ENCODE results near the gene LRRC28.
A peak's percentile ranks its signal among the peaks of the same experiment; 100 is the strongest.

Gene LRRC28

DNA sequence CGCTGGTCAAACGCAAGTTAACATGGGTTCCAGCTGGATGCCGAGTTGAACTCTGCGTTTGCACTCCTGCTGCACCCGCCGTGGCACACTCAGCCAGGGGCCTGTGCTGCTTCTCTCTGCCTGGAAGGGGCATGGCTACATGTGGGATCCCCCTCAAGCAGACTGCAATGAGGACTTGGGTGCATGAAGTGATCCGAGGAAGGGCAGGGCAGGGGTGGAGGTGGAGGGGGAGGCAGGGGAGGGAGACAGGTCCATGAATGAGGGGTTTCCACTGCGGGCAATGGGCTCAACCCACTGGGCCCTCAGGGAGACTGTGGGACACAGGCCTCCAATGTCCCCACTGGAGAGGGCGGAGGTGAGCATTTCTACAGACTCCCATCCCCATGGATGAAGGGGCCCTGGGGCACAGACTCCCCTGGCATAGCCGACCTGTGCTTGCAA is 172.9 kb downstream of the LRRC28 start:
- no peak for DNase-seq

DNA sequence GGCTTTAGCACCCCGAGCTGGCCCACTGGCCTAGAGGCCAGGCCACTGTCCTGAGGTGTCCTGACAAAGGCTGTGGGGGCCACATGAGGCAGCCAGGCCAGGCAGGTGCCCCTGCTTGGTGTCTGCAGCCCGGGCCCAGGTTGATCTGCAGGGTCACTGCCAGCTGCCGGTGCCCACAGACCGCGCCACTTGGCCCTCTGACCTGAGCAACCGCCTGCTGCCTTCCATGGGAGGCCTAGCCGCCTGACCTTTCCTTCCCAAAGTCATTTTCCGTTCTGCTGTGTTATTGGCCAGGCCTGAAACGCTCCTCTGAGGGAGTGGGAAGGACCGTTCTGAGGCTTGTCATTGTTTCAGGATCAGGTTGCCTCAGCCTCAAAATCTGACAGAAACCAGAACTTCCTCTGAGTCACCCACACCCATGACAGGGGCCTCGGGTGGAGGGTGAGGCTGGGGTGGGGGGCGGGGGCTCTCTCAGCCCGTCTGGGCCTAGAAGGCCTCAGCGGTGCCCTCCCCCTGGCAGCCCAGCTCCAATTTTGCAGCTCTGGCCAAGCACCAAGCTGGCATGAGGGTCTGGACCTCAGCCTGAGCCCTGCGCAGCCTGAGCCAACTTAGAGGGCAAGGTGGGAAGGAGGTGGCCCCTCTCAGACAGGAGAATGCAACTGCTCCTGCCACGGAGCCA is 173.8 kb downstream of the LRRC28 start:
- DNase-seq: peak; percentile 61

DNA sequence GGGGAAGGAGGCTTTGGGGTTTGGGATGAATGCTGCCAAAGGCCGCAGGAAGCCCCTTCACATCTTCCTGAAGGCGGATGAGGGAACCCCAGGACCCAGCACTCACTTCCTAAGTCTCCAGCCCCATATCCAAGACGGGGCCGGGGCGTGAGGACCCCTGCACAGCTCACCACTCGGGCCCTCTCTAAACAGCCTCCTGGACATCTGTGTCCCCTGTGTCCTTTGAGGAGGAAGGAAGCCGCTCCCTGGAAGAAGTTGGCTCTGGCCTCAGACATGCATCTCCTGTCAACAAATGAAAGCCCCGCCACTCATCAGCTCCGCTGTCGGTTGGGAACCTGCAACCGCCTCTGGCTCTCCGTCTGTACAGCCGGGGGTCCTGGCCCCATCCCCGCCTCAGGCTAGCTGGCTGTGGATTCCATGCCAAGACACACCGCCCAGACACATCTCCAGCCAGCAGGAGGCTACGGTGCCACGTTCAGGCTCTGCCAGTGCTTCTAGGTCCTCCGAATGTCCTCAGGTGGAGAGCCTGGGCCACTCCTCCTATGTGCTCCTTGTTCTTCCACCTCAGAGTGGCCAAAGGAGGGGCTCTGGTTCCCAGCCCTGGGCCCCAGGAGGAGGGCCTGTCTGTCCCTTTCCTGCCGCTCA is 174.5 kb downstream of the LRRC28 start:
- no peak for DNase-seq

DNA sequence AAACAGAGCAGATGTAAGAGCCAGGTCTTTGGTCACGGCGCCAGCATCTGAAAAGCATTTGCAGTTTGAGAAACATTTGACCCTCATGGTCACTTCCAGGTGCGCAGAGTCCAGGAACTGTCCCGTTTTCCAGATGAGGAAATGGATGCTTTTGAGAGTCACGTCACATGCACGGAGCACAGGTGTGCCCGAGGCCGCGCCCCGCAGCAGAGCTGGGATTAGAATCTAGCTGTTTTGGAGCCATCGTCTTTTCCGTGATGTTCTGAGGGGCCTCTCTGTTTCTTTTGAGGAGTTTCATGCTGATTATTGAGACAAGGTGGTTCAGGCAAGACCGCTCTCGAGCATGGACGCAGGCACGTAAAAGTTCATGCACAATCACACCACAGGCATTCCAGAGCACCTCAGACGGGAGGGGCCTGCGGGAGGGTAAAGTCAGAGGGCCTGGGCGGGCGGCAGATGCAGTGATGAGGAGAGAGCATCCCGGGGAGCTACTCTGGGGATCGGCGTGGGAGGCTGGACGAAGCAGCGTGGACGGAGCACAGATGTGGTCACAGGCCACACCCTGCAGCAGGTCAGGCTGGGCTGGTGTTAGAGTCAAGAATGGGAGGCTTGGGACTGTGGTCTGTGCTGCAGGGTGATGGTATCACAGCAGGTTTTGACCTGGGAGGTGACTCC is 175.3 kb downstream of the LRRC28 start:
- no peak for DNase-seq

DNA sequence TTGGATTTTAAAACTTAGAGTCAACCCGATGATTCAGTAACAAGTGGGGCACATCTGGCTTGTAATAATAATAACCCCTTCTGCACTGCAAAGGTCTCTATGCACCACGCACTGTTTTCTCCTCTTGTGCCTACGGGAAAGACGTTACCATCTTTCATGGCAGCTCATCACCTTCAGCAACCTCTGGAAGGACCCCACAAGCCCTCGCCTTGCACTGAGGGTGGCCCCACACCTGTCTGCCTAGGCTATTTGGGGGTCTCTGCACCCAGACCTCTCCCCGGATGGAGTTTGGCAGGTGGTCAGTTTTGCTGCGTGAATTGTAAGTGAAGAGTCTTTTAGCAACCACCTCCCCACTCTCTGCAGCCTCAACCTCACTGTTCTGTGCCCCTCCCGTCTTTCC is 175.9 kb downstream of the LRRC28 start:
- no peak for DNase-seq

DNA sequence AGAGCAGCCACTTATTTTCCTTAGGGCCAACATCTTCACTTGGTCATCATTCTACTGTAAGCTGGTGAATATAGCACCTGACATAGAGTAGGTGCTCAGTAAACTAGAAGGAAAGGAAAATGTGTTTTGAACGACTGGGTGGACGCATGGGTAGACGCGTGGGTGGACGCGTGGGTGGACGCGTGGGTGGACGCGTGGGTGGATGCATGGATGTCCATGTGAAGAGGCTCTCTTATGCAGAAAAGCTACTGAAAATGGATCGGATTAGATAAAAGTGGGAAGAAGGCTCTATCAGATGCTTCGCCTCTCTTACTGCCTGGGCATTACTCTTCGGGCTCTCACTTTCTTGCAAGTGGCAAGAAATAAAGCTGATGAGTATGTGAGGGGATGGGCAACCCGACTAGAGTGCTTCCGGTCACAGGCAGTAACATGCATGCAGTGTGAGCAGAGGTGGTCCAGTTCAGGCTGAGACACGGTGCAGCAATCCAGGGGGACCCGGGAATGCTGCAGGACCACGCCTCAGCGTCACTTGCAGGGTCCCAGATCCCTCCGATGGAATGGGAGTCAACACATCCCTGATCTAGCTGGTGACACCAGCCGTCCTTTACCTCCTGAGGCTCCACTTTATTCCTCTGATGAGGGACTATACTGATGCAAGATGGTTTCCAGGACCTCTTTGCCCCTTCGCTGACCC is 176.5 kb downstream of the LRRC28 start:
- no peak for DNase-seq

DNA sequence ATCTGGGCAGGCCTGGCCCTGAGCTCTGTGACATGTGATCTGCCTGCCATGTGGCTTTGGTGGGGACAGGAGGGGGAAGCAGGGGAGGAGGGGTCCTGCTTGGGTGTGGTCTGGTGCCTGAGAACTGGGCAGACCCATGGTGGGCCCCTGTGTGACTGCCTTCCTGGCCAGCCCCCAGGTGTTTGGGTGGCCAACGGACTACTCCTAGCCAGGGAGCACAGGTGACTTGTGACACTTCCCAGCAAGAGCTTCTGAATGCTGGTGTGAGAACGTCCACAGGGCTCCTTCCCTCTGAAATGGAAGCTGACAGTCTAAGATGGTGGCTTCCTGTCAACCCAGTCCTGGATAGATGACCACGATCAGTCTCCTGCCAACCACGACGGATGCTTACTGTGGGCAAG is 178.4 kb downstream of the LRRC28 start:
- DNase-seq: no peak

DNA sequence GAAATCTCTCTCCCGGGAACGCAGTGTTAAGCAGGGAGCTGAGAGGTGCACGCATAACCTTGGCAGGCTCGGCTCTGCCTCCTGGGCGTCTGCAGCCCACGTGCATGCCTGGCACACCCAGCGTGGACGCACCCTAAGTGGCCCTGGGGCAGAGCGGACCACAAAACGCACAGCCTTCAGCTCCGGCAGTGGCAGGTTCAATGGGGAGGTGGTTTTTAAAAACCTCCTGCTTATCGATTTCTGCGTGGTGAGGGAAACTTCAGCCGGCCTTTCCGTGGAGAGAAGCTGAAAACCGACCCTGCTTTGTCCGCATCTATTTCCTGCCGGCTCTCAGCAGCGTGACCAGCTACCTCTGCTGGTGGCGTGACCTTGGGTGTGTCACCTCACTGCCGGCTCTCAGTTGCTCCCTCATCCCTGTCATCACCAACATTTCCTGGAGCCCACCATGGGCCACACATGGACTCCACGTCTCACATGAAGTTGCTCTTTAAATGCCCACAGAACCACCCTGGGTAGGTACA is 179.7 kb downstream of the LRRC28 start:
- DNase-seq: no peak

DNA sequence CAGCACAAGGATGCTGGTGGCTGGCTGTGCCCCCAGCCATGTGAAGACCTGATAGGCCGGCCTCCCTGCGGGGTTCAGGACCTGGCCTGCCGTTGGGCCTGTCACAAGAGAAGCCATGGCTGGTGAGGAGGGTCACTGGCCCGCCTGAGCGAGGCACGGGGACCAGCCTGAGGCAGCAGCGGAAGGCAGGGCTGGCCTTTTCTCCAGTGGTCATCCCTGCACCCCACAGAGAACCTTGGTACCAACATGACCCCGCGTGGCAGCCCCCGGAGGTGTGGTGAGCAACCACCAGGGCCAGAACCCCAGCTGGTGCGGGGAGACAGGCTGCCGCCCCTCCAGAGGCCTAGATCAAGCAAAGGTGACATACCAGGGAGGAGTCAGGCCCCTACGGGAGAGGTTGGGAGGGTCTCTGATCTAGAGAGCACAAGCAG is 180.4 kb downstream of the LRRC28 start:
- no peak for DNase-seq

DNA sequence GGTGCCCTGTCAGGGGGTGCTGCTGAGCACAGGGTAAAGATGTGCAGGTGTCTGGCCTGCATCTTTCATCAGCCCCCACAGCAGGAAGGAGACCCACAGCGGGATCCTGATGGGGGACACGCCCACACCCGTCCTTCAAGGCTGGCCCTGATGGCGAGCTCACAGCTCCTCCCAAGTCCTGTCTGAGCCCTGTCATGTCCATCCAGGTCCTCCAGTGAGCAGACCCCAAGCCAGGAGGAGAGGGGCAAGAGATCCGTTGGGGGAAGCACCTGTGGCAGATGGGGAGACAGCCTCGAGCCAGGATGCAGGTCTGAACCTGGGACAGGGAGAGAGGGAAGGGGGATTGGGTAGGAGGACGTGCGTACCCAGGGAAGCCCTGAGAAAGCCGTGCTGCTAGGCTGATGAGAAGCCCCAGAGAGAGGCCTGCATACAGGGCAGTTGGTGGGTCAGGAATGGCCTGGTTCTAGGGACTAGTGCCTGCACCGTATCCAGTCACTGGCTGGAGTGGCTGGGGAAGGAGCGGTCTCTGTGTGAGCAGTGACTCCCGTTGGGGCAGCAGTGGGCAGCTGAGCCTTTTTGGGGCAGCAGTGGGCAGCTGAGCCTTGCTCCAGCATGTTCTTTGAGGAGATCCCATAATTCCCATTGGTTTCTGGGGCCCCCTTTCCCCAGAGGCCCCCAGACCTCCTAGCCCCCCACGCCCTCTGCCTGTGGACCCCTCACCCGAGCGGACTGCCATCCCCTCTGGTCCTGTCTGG is 181.2 kb downstream of the LRRC28 start:
- DNase-seq: no peak

DNA sequence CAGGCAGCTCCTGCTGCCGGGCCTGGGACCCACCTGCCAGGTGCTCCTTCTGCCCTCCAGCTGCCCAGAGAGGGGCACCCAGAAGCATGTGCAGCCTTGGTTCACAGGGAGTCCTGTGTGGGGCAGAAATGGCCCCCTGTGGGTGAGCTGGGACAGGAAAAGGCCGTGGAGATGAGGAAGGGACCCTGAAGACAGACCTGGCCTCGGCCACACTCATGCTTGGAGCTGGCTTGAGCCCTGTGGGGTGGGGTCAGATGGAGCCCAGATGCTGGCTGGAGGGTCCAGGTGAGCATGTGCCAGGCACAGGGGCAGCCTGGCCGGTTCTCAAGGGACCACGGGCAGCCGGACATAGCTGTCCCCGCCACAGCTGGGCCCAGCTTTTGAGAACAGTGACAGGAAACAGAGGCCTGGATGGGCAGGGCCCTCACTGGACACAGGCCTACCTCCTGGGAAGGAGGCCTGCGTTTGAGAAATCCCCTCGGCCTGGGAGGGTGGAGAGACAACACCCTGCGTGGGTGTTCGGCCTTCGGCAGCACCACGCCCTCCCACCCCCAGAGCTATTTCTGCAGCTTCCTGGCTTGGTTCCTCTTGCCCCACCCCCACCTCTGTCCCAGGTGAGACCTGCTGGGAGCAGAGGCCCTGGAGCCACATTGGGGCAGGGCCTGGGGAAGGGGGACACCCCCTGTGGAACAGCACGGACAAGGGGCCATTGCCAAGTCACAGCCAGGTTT is 181.9 kb downstream of the LRRC28 start:
- DNase-seq: no peak

DNA sequence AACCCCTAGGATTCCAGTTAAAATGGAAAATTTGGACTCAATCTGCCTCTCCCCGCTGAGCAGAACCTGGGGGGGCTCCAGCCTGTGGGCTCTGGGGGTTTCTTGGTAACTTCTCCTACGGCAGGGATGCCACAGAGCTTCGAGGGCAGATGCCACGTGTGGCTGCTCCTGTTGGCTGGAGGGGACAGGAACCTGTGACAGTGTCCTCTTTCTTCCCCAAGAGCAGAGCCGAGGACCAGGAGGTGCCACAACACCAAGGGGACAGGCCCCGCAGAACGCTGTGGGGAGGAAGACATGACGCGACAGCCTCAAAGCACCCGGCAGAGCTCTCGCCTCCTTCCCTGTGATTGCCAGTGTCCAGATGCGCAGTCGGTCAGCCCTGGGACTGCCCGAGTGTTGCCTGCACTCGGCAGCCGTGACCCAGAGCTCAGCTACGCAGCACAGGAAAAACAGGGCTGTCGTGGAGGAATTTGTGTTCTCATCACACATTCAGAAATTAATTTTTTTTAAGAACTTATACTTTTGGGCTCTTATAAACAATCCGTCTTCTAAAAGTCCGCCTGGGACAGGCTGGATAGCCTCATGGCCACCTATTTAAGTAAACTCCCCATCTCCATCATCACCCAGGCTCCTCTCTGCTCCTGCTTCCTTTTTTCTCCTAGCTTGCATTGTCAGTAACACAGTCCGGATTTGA is 182.6 kb downstream of the LRRC28 start:
- DNase-seq: no peak

DNA sequence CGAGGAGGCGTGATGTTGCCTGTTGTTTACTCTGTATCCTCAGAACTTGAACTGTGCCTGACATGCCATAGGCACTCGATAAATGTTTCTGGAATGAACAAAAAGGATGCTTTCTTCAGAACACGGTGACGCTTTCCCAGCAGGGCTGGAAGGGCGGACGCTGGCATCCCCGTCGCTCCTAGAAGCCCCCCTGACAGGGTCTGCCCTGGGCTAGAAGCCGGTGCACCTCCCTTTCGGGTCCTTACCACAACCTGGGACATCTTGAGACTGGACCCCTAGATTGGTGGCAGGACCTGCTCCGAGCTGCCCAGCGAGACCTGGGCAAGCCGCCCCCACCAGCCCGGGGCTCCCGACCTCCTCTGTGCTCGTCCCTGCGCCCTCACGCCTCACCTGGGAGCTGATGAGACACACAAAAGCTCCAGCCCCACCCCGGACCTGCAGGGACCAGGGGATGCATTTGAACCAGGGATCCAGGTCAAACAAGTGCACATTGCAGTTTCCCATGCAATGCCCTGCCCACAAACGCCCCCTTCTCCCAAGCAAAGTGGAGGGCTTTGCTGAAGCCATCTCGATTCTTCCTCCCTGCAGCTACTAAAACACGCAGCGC is 183.3 kb downstream of the LRRC28 start:
- DNase-seq: no peak

DNA sequence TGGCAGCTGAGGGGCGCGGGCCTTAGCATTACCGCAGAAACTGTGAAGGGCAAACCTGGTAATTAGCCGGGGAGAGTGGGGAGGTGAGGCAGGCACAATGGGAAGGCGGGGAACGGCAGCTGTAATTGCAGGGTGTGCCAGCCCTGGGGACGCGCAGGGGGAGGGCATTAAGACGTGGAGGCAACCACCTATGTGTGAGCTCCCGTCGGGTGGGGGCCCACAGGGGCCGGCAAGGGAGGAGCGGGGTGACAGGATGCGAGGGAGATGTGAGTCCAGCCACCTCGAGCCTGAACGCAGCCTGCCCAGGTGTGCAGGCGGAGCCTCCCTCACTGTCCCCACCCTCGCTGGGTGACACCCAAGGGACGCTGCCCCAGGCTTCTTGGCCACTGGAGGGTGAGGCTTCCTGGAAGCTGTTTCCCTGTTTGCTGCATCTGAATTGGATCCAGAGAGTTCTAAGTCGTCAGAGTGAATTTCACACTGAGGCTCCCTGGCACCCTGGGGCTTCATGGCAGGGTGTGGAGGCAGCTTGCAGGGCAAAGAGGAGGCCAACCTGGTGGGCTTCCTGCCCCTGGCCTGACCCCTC is 183.9 kb downstream of the LRRC28 start:
- no peak for DNase-seq

DNA sequence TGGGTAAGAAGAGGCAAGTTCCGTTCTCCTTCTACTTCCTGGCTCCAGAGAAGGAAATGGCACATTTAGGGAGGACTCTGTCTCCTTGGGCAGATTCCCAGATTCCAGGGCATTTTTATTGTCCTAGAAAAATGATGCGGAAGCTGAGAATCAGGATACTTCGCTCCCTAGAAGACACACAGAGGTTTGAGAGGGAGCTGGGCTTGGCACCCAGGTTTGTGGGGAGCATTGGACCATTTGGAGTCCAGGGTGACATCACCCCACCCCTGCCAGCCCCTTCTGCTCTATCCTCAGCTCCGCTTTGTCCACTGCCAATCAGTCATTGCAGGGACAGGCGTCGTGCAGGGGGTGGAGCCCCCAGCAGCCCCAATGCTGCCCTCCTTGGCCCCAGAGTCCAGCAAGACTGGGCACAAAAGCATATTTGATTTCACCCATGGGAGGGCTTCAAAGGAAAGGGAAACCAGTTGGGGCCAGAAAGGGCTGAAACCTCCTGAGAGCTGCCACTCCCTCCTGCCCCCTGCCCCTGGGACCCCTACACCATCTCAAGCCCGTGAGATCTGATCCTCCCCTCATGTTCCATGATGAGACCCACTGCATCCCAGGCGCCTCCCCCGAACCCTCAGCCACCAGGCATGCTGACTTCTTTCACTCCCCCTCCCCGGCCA is 184.7 kb downstream of the LRRC28 start:
- no peak for DNase-seq

DNA sequence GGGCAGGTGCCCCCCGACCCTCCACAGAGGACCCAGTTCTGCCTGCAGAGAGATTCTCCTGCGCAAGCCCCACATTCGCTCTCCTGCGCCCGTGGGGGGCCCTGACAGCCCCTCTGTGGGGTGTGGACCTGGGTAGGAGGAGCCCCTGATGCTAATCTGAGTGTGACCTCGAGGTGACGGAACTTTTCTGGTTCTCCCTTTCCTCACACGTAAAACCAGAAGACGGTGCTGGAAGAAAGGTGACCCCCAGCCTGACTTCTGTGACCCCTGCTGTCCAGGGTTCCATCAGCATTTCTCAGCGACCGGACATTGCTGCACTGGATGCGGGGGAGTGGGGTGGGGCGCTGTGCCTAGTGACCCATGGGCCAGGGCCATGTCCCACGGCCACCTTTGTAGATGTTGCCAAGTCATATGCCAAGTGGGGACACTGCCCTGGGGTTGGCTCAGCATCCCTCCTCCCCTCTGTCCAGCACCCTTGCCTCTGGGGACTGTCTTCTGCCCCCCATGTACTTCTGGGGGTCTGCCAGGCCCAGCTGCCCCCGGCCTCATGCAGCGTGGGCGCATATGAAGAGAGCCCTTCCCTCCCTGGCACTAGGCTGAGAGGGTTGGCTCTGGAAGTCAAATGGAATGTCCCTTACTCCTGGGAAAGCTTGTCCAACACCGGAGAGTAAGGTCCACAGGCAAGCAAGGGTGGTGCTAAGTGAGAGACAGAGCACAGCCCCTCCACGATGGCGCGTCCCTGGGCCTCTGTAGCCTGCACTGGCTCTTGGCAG is 185.4 kb downstream of the LRRC28 start:
- no peak for DNase-seq

DNA sequence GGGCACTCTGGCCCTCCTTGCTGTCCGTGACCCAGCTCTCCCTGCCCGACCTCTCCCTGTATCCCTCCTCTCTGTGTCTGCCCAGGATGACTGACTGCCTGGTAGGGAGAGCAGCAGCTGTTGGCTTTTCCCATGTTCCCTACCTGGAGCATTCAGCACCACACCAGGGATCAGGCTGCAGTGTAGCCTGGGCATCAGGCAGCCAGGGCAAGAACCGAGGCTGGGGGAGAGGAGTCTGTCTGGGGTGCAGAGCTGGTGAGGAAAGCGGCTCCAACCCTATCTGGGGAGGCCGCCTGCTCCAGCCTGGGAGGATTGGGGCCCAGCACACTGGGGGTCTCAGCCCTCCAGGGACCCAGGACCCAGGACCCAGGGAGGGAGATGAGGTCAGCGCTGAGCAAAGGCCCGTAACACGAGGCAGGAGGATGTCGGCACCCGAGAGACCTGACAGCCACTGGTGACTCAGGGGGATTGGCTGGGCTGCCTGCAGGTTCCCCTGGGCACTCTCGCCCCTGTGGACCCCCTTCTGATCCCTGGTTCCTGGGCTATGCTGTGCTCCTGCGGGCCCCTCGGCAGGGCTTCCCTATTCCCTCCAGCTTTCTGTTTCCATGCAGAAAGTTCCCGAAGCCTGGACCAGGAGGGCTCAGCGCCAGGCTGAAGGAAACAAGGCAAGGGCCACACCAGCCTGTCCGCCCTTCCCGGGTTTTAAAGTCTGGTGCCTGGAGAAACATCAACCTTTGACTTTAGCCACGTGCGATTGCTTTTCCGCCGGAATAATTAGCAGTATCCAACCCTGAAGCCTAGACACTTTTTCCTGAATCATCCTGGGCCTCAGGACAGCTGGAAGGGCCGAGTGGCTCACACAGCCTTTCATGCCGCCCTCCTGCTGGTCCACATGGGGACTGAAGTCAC is 186.3 kb downstream of the LRRC28 start:
- DNase-seq: no peak

DNA sequence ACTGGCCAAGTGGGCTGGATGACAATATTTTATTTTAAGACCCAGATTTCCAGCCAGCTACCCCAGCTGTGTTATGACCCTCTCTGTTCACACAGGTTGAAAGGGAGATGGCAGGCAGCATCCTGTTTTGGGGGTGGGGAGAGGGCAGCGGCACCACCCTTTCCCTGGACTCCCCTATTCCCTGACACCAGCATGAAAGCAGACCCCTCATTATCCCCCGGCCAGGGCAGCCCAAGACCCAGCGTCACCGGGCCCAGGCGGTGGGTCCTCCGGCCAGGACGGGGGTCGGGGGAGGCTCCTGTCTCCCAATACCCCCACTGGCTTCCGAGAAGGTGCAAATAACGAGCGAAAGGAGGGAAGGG is 186.9 kb downstream of the LRRC28 start:
- DNase-seq: no peak
